Measurements from ENCODE around the gene NELFA. TPM values are rescaled to one million over a fixed set of nuclear protein-coding genes. Genes with fewer than 3 reads are reported as not detected.
A peak's percentile ranks its signal among the peaks of the same experiment; 100 is the strongest.

NELFA gene
- 18.0 and 26.0 TPM in 2 replicates for total RNA-seq

GRCh38 chr4:2008921-2009650, at the start of gene NELFA:
Gene NELFA, minus strand, starts transcription at chr4:2008974. Its CDS starts 15 bp downstream, at chr4:2008959.

Small RNA genes lying within 50 kb of the gene (small RNA-seq; reads per million reads assigned to genes)
- gene SCARNA22 = 2,561 reads per million, percentile 100 among the genes with 10 or more reads in this experiment

Other genes starting within 250 kb of the NELFA start
- gene FGFR3, start 215.7 kb downstream of the NELFA start, total RNA-seq = 0.12 and 0.32 TPM in 2 replicates
- 74.6 and 80.8 TPM in 2 replicates for gene LETM1, start 152.8 kb downstream of the NELFA start, total RNA-seq
- gene NSD2, start 137.6 kb downstream of the NELFA start, total RNA-seq = 84.3 and 86.0 TPM in 2 replicates
- under 0.01 and 0.12 TPM in 2 replicates for gene NAT8L, start 50.4 kb upstream of the NELFA start, total RNA-seq
- 7.7 and 10.7 TPM in 2 replicates for gene HAUS3, start 233.1 kb upstream of the NELFA start, total RNA-seq
- gene POLN, start 233.1 kb upstream of the NELFA start, total RNA-seq = 3.2 and 3.5 TPM in 2 replicates